Measurements from ENCODE around the gene TTLL9.

TTLL9 gene

DNA sequence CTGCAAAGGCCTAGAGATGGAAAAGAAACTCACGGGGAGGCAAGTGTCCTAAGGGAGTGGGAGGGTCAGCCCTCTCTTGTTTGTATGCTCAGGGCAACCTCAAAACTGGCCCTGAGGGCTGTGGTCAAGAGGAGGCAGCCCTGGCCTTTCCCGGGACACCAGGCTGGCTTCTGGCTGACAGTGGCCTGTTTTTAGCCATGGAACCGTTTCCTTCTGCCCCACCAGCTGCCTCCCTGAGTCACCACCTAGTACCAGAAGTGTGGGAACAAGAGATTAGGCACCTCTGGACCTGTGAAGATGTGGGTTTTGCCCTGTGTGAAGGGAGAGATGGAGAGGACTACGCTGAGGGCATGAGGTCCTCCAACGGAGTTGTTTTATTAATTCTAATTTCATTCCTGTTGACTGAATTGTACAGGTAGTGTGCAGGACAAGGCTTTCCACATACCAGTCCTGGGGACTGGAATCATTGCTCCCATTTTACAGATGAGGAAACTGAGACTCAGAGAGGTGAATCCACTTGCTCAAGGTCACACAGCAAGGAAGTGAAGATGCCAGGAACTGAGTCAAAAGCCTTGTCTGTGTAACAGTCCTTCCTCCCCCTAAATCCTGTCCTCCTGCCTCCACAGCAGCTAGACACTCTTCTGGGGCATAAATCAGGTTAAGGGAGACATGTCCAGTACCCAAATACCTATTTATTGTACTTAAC, 30.5 kb upstream of the TTLL9 start:
- Histone ChIP-seq H3K27me3 (replicated peaks; ENCODE audit: control insufficient read depth, insufficient read depth, low read length) (peaks cover 19% of the 10 kb centered on the region), H3K4me3 (ENCODE audit: low read length) (no peak overlapping the region), H3K9ac (ENCODE audit: low read length) (no peak overlapping the region), H3K9me3 (ENCODE audit: control insufficient read depth, low read length) (no peaks in the 10 kb centered on the region), H3K36me3 (ENCODE audit: control insufficient read depth, insufficient read depth, low read length, severe bottlenecking) (no peaks in the 10 kb centered on the region), H3K4me1 (ENCODE audit: control insufficient read depth, insufficient read depth, low read length) (peaks cover 42% of the 10 kb centered on the region)
- no peak for DNase-seq (ENCODE audit: low read depth)

DNA sequence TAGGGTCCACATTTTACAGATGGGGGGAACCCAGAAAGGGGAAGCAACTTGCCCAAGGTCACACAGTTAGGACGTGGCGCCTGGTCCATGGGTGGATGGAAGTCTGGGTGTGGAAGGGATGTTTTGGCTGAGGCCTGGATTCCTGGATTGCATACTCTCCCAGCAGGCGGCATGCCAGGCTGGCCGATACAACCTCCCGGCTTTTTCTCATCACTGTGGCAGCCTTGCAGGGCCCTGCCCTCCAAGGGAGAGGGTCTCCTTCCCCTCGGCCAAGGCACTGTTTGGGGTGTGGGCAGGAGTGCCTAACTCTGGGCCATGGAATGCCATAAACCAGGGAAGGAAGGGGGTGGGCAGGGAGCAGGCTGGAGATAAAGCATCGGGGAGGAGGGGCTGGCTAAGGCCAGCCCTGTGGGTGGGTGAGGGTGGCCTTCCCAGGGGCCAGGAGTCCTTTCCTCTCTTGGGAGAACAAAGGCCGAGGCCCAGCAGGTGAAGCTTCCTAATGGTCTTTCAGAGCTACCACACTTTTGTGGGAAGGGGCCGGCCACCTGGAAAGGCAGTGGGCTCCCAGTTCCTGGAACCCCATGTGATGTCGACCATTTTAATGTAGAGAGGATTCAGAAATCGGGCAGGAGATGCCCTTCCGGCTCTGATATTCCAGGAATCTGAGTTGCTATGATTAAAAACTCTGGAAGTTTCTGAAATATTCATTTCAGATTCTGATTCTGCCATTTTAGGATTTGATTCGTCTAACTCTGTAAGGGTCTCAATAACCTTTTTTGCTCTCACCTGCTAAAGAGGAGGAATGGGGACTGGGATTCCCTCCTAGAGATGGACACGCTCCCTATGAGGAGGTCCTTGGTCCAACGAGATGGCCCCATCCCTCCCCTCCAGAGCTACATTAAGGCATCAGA, 29.3 kb upstream of the TTLL9 start:
- Histone ChIP-seq H3K9ac (ENCODE audit: low read length) (no peak overlapping the region), H3K4me1 (ENCODE audit: control insufficient read depth, insufficient read depth, low read length) (peaks cover 38% of the 10 kb centered on the region), H3K27me3 (replicated peaks; ENCODE audit: control insufficient read depth, insufficient read depth, low read length) (peaks cover 20% of the 10 kb centered on the region), H3K4me3 (ENCODE audit: low read length) (no peak overlapping the region), H3K36me3 (ENCODE audit: control insufficient read depth, insufficient read depth, low read length, severe bottlenecking) (no peaks in the 10 kb centered on the region), H3K9me3 (ENCODE audit: control insufficient read depth, low read length) (no peaks in the 10 kb centered on the region)
- DNase-seq (ENCODE audit: low read depth), result no peak

- Histone ChIP-seq H3K9ac (ENCODE audit: low read length) (no peak overlapping the region), H3K4me1 (ENCODE audit: control insufficient read depth, insufficient read depth, low read length) (peaks cover 30% of the 10 kb centered on the region), H3K9me3 (ENCODE audit: control insufficient read depth, low read length) (no peaks in the 10 kb centered on the region), H3K36me3 (ENCODE audit: control insufficient read depth, insufficient read depth, low read length, severe bottlenecking) (no peaks in the 10 kb centered on the region), H3K27me3 (replicated peaks; ENCODE audit: control insufficient read depth, insufficient read depth, low read length) (peaks cover 27% of the 10 kb centered on the region), H3K4me3 (ENCODE audit: low read length) (no peak overlapping the region)
- peak; percentile 42 for DNase-seq (ENCODE audit: low read depth)
Measured at GRCh38 chr20:31841928-31842327, 28.5 kb upstream of the TTLL9 start.

DNA sequence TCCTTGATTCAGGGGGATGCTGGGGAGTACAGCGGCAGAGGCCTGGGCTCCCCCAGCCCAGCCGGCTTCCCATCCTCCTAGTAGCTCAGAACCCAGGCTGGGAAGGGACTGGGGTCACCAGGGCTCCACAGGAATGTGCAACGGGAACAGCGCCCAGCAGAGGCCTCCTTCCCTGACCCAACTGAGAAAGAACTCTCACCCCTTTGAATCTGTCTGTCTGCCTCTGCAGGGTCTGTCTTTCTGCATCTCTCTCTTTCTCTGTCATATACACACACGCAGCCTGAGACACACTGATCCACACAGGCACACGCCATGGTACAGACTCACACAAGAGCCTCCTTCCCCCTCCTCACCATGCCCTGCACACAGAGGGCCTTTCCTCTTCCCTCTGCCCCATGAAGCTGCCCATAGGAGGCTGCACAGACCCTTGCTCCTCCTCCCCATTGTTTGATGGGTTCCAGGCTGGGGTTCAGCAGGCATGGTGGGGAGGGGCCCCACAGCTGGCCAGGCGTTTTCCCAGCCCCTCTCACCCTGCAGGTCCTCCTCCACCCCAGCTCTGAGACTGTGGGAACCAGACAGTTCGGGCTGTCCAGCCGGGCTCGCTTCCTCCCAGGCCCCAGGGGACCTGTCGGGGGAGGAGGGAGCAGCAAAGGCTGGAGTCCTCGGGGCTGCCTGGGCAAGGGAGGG, 27.8 kb upstream of the TTLL9 start:
- no peak overlapping the region for H3K9ac ChIP-seq (ENCODE audit: low read length)
- H3K9me3 ChIP-seq (ENCODE audit: control insufficient read depth, low read length), result no peaks in the 10 kb centered on the region
- peak; percentile 40 for DNase-seq (ENCODE audit: low read depth)
- H3K4me3 ChIP-seq (ENCODE audit: low read length), result no peak overlapping the region
- no peaks in the 10 kb centered on the region for H3K36me3 ChIP-seq (ENCODE audit: control insufficient read depth, insufficient read depth, low read length, severe bottlenecking)
- peaks cover 23% of the 10 kb centered on the region for H3K4me1 ChIP-seq (ENCODE audit: control insufficient read depth, insufficient read depth, low read length)
- H3K27me3 ChIP-seq (replicated peaks; ENCODE audit: control insufficient read depth, insufficient read depth, low read length), result peaks cover 34% of the 10 kb centered on the region

DNA sequence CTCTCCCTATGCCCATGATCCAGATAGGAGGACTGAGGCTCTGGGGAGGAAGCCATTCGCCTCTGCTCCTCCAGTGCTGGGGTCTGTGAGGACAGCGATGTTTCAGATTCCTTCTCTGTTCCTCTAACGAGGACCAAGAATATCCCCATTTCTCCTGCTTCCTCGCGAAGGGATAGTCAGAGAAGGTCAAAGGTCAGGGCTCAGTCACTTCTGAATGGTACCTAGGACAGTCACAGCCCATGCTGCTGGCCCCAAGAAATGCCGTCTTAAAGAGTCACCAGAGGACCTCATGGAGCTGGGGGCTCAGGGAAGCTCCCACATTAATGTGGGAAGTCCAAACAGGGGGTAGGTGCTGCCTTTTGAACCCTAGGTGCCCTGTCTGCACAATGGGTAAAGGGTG, 27.1 kb upstream of the TTLL9 start:
- Histone ChIP-seq H3K4me3 (ENCODE audit: low read length) (no peak overlapping the region), H3K27me3 (replicated peaks; ENCODE audit: control insufficient read depth, insufficient read depth, low read length) (peaks cover 36% of the 10 kb centered on the region), H3K9me3 (ENCODE audit: control insufficient read depth, low read length) (no peaks in the 10 kb centered on the region), H3K9ac (ENCODE audit: low read length) (no peak overlapping the region), H3K36me3 (ENCODE audit: control insufficient read depth, insufficient read depth, low read length, severe bottlenecking) (no peaks in the 10 kb centered on the region), H3K4me1 (ENCODE audit: control insufficient read depth, insufficient read depth, low read length) (peaks cover 20% of the 10 kb centered on the region)
- no peak for DNase-seq (ENCODE audit: low read depth)

GRCh38 chr20:31843881-31844280, 26.6 kb upstream of the TTLL9 start:
- DNase-seq (ENCODE audit: low read depth), result no peak
- no peaks in the 10 kb centered on the region for H3K36me3 ChIP-seq (ENCODE audit: control insufficient read depth, insufficient read depth, low read length, severe bottlenecking)
- no peak overlapping the region for H3K9ac ChIP-seq (ENCODE audit: low read length)
- H3K9me3 ChIP-seq (ENCODE audit: control insufficient read depth, low read length), result no peaks in the 10 kb centered on the region
- peaks cover 41% of the 10 kb centered on the region for H3K27me3 ChIP-seq (replicated peaks; ENCODE audit: control insufficient read depth, insufficient read depth, low read length)
- no peak overlapping the region for H3K4me3 ChIP-seq (ENCODE audit: low read length)
- H3K4me1 ChIP-seq (ENCODE audit: control insufficient read depth, insufficient read depth, low read length), result peaks cover 17% of the 10 kb centered on the region

GRCh38 chr20:31844737-31845299, 25.6 kb upstream of the TTLL9 start:
- Histone ChIP-seq H3K4me1 (ENCODE audit: control insufficient read depth, insufficient read depth, low read length) (peaks cover 17% of the 10 kb centered on the region), H3K27me3 (replicated peaks; ENCODE audit: control insufficient read depth, insufficient read depth, low read length) (peaks cover 51% of the 10 kb centered on the region), H3K4me3 (ENCODE audit: low read length) (no peak overlapping the region), H3K9ac (ENCODE audit: low read length) (no peak overlapping the region), H3K36me3 (ENCODE audit: control insufficient read depth, insufficient read depth, low read length, severe bottlenecking) (no peaks in the 10 kb centered on the region), H3K9me3 (ENCODE audit: control insufficient read depth, low read length) (no peaks in the 10 kb centered on the region)
- DNase-seq (ENCODE audit: low read depth), result no peak

DNA sequence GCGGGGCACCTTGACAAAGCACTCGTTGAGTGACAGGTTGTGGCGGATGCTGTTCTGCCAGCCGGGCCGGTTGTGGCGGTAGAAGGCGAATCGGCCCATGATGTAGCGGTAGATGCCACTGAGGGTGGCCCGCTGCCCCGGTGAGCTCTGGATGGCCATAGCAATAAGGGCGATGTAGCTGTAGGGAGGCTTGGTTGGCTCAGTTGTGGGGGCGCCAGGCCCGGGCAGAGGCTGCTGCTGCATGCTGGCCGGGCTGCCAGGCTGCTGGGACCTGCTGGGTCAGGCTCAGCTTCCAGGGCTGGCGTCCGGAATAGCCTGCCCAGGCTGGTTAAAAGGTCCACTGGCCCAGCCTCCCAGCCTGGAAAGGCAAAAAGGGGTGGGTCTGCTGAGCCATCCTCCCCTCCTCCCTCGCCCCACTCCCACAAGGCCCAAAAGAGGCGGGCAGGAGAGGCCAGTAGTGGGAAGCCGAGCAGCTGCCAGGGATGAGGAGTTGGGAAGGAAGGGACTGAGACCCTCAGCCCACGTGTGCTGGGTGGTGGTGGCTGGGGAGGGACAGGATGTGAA, 25.1 kb upstream of the TTLL9 start, which contains the start of gene FOXS1:
FOXS1 (minus strand) TSS at position 305 of the 564 bp plus-strand sequence; CDS start at position 243, 62 bp downstream.
- no peak for DNase-seq (ENCODE audit: low read depth)
- no peak within 1 kb of the TSS for H3K4me3 ChIP-seq (ENCODE audit: low read length)
- H3K4me1 ChIP-seq (ENCODE audit: control insufficient read depth, insufficient read depth, low read length), result peaks cover 17% of the 10 kb centered on the region
- peaks cover 56% of the 10 kb centered on the region for H3K27me3 ChIP-seq (replicated peaks; ENCODE audit: control insufficient read depth, insufficient read depth, low read length)
- no peaks in the 10 kb centered on the region for H3K9me3 ChIP-seq (ENCODE audit: control insufficient read depth, low read length)
- no peak within 1 kb of the TSS for H3K9ac ChIP-seq (ENCODE audit: low read length)
- H3K36me3 ChIP-seq (ENCODE audit: control insufficient read depth, insufficient read depth, low read length, severe bottlenecking), result no peaks in the 10 kb centered on the region

- H3K4me3 ChIP-seq (ENCODE audit: low read length), result no peak overlapping the region
- no peaks in the 10 kb centered on the region for H3K9me3 ChIP-seq (ENCODE audit: control insufficient read depth, low read length)
- no peak overlapping the region for H3K9ac ChIP-seq (ENCODE audit: low read length)
- peaks cover 16% of the 10 kb centered on the region for H3K4me1 ChIP-seq (ENCODE audit: control insufficient read depth, insufficient read depth, low read length)
- DNase-seq (ENCODE audit: low read depth), result no peak
- no peaks in the 10 kb centered on the region for H3K36me3 ChIP-seq (ENCODE audit: control insufficient read depth, insufficient read depth, low read length, severe bottlenecking)
- H3K27me3 ChIP-seq (replicated peaks; ENCODE audit: control insufficient read depth, insufficient read depth, low read length), result peaks cover 70% of the 10 kb centered on the region
Measured at GRCh38 chr20:31846793-31847138, 23.7 kb upstream of the TTLL9 start.

GRCh38 chr20:31848088-31848999, 22.1 kb upstream of the TTLL9 start:
- Histone ChIP-seq H3K36me3 (ENCODE audit: control insufficient read depth, insufficient read depth, low read length, severe bottlenecking) (no peaks in the 10 kb centered on the region), H3K4me1 (ENCODE audit: control insufficient read depth, insufficient read depth, low read length) (peaks cover under 1% of the 10 kb centered on the region), H3K27me3 (replicated peaks; ENCODE audit: control insufficient read depth, insufficient read depth, low read length) (peaks cover 70% of the 10 kb centered on the region), H3K9ac (ENCODE audit: low read length) (no peak overlapping the region), H3K9me3 (ENCODE audit: control insufficient read depth, low read length) (no peaks in the 10 kb centered on the region), H3K4me3 (ENCODE audit: low read length) (no peak overlapping the region)
- DNase-seq (ENCODE audit: low read depth), result no peak
